Measurements from ENCODE around the gene PLPP1.

Gene PLPP1

GRCh38 chr5:55392669-55393068, 142.1 kb downstream of the PLPP1 start:
- no peak for DNase-seq

GRCh38 chr5:55391707-55392106, 143.1 kb downstream of the PLPP1 start:
- DNase-seq = no peak

DNA sequence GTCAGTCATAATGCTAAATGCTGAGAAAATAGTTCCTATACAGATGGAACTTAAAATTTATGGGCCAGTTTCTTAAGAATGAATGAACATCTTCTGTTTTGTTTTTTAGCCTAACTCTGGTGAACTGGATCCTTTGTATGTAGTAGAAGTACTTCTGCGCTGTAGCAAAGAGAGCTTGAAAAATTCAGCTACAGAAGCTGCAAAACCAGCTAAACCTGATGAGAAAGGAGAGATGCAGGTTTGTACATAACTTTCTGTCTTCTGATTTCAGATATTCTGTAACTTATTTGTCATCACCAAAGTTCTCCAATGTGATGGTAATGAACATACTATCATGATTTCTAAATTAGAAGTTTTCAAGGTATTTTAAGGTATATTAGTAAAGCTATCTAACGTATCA, 146.9 kb downstream of the PLPP1 start:
- DNase-seq = no peak

DNA sequence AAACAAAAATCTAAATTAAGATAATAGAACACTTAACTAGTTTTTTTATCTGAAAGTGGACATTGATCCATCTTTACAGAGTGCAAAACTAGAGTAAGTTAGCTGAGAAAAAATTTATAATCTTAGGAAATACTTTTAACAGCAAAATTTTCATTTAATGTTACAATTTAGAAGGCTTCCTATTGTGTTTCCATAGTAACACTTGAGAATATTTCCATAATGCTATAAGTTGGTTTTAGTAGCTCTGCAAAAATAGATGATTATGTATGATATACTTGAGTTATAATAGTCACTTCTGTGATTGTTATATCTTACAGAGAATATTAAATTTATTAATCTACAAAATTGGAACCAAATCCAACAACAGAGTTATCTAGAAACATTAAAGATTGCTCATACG, 148.4 kb downstream of the PLPP1 start:
- DNase-seq = no peak

- no peak for DNase-seq
These were observed 148.9 kb downstream of the PLPP1 start for GRCh38 chr5:55385846-55386245.

DNA sequence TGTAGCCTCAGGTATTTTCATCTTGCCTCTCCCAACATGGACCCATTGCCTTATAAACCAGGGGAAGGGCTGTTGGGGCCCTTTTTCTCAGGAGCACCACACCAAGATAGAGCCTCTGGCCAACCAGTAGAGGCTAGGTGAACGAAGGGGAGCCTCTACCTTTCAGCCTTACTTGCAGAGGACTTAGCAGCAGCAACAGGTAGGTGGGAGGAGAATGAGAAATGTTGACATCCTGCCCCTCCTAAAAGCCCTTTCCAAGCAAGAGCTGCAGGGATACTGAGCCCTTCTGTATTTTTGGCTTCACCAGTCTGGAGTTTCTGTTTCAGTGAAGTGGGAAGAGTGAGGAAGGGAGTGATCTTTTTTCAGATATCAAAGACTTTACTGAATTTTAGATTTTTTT, 149.5 kb downstream of the PLPP1 start:
- DNase-seq = no peak

DNA sequence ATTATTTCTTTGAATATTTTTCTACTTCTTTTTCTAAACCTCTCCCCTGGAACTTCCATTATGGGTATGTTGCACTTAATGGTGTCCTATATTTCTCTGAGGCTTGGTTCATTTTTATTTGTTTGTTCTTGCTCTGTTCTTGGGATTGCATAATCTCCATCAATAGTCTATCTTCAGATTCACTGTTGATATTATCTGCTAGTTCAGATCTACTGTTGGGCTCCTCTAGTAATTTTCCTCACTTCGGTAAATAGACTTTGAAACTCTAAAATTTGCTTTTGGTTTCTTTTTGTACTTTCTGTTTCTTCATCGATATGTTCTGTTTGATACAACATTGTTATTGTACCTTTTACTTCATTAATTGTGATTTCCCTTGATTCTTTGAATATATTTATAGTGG, 150.7 kb downstream of the PLPP1 start:
- no peak for DNase-seq

DNA sequence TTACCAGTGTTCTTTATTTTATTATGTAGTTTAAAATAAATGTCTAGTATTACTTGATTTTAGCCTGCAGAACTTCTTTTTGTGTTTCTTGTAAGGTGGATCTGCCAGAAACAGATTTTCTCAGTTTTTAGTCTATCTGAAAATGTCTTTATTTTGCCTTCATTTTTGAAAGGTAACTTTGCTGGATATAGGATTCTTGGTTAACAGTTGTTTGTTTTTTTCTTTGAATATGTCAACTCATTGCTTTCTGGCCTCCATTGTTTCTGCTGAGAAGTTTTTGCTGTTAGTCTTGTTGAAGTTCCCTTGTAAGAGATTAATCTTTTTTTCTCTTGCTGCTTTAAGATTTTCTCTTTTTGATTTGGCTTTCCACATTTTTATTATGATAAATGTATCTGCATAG, 151.5 kb downstream of the PLPP1 start:
- DNase-seq = no peak

- no peak for DNase-seq
These were observed 157.0 kb downstream of the PLPP1 start for GRCh38 chr5:55377810-55378209.
